ENCODE results near the gene NOTUM. TPM values are rescaled to one million over a fixed set of nuclear protein-coding genes. Genes with fewer than 3 reads are reported as not detected.

NOTUM gene
- polyA plus RNA-seq, 3 donors: 2.1 to 4.3 (median 2.4) TPM

DNA sequence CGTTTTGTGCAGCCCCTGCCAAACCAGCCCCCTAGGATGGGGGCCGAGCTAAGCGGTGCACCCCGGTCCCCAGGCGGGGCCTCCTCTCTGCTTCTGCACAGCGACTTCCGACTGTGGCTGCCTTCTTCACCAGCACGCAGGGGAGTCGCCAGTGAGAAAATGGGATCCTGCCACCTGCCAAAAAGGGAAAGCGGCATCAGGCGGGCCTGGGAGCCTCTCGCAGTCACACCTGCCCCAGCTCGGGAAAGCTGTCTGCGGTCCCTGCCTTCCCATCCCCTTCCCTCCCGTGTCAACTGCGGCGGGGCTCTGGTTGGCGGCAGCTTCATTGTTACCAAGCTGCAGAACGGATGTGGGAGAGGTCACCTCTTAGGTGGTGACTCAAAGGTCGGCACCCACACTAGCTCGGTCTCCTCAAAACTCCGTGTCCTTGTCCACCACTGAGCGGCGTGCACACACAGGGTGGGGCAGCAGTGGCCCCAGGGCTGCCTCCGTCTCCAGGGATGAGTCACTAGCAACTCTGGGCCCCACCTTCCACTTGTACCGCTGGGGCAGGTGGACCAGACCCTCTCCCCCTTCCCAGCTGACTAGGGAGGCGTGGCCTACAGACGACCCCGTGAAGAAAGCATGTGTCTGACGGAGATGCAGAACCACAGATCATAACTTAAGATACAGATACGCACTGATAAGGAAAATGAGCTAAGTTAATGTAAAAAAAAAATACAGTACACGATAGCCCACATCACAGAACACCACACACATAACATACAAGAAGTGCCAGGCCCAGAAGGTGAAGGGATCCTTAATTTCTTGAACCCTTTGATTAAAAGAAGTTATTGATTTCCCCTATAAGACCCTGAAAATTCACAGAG is 48.3 kb downstream of the NOTUM start:
- no peak for DNase-seq

DNA sequence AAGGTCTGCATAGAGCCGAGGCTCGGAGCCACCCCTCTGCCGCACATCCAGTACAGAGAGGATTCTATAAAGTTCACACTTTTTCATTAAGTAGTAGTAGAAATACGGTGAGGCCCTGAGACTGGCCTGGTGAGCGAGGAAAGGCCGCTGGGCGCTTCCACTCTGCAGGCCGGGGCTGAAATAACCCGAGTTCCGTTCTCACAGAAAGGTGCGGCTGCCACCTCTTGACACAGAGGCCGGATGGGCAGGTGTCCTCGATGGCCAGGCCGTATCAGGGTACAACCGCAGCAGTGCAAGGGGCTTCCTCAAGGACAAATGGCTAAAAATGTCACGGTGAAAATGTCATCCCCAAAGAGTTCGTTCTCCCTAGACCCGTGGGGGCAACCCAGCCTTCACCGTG is 49.0 kb downstream of the NOTUM start:
- no peak for DNase-seq

DNA sequence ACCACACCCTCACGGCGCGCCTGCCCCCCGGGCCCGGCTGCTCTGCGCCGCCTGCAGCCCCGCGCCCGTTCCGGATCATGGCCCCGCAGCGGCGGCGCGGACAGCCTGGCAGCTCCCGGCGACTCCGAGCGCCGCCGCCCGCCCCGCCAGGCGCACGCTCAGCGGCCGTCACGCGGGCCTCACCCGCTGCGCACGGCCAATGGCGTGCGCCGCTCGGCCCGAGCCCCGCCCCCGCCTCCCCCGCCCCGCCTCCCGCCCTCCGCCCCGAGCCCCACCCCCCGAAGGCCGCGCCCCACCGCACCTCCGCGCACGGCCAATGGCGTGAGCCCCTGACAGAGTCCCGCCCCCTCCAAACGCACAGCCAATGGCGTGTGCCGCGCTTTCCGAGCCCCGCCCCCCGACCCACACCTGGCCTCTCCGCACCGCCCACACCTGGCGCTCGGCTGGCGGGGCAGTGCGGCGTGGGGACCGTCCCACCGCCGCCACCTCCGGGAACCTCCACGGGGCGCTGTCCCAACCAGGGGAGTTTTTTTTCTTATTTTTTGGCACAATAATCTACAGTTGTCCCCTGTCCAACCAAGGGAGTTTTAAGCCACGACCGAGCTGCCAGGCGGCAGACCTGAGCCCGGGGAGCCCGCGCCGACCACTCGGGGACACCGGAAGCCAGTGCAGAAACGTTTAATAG is 49.6 kb downstream of the NOTUM start, which contains the start of gene PCYT2:
TSS of gene PCYT2 (minus strand) at position 123 of the 685 bp plus-strand sequence. CDS start at position 79, 44 bp downstream.
- peak; percentile 85 for DNase-seq

DNA sequence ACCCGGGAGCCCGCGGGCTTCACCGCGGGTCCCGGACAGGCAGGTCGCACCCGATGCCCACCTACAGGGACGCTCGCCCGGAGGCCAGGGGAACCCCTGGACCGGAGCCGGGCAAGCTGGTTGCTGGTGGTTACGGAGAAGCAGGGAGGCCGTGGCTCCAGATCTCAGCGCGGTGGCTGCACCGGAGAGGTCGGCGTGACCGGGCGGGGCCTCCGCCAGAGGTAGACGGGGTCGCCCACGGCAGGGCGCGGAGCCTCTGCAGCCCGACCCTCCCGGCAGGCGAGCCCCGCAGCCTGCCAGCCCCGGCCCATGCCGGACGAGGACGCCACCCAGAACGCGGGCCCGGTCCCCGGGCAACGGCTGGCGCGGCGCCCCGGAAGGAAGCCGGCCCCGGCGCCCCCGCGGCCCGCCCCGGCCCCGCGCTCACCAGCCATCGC is 50.1 kb downstream of the NOTUM start:
- no peak for DNase-seq

DNA sequence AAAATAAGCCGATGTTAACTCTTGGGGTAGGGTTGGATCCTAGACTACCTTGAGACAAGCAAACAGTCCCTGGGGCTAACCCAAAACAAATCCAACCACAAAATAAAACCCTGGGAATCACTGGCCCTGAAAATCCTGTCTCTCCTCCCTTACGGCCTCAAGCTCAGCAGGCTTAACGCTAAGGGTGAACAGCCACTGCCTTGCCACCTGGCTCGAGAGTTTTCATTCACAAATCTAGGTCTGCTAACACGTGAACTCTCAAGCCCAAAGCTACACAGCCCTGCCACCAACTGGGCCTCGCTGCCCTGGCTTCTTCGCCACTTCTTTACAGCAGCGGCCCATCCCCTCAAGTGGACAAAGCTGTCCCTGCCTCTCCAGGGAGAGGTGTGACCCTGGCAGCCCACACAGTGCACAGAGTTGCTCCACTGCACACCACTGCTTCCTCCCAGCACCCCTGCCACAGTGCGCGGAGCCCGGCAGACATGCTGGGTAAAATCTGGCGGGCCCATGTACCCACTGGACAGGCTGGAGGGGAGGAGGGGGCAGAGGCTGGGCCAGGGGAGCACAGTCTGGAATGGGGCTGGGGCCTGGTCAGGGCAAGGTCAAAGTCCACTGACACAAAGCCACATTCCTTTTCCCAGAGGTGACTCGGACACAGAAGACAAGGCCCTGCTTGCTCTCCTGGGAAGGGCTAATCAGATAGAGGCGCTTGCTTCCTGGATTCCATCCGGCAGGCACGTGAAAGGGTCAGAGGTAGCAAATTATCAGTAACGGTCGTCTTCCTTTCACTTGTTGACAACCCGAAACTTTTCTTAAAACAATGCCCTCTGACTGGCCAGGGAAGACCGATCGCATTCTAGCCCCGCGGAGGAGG is 50.8 kb downstream of the NOTUM start:
- DNase-seq: no peak

DNA sequence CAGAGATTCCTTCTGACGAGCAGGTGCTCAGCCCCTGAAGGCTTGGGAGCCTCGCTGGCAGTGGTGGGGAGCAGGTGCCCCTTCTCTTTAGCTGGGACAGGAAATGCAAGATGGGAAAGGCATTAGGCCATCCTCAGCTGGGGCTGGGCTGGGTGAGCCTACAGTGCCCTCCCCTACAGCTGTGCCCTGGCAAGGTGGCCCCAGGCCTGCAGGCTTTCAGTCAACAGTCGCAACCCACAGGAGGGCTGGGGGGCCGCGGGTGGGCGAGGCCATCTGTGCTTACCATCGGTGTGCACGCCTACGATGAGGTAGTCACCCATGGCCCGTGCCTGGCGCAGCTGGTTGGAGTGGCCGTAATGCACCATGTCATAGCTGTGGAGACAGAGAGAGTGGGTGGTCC is 51.8 kb downstream of the NOTUM start:
- DNase-seq: no peak

DNA sequence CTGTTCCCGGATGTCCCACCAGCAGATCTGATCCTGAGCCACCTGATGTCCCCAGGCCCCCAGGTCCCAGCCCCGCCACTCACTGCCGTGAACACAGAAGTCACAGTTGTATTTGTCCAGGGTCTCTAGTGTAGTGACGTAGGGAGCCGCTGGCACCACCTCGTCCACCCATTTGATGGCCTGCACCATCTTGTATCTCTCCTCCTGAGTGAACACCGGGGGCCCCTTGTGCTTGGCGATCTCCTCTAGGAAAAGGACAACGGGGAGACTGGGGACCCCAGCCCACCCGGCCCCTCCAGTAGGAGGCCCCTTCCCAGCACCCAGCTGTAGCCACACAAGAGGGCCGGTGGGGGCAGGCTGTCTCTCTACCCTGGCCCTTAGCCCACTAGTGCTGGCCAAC is 52.2 kb downstream of the NOTUM start:
- DNase-seq: no peak

DNA sequence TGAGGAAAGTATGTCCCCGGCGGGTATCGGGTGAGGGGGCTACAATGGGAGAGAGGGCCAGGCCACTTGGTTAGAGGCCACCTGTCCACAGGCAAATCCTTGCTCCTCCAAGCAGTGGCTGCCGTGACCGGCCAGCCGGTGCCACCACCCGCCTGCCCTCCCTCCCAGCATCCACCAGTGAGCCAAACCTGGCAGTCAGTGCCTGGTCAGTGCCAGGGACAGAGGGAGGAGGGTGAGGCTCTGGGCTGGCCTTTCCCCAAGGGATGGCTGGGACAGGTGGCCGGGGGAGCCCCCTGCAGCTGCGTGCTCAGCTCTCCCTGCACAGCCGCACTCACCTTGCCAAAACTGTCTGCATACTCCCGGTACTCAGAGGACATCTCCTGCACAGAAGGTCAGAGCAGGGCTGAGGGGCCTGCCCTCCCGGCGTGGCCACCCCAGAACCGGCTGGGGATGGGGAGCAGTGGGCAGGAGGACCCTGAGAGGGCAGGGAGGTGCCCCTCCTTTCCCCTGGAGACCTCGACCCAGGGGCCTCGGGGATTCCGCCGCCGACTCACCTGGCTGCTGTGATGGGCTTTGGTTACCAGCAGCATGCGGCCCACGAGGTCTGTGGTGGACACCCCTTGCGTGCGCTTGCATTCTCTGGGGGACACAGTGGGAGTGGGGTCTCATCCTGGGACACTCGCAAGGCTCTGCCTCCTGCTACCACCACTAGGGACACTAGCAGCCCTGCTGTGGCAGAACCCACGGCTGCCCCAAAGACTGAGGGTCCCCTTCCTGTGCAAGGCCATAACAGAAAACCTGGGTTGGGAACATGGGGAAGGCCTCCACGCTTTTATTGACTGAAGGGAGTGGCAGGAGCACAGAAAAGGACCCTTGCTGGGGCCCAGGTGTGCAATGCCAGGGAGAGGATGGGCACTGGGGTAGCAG is 53.5 kb downstream of the NOTUM start:
- no peak for DNase-seq

DNA sequence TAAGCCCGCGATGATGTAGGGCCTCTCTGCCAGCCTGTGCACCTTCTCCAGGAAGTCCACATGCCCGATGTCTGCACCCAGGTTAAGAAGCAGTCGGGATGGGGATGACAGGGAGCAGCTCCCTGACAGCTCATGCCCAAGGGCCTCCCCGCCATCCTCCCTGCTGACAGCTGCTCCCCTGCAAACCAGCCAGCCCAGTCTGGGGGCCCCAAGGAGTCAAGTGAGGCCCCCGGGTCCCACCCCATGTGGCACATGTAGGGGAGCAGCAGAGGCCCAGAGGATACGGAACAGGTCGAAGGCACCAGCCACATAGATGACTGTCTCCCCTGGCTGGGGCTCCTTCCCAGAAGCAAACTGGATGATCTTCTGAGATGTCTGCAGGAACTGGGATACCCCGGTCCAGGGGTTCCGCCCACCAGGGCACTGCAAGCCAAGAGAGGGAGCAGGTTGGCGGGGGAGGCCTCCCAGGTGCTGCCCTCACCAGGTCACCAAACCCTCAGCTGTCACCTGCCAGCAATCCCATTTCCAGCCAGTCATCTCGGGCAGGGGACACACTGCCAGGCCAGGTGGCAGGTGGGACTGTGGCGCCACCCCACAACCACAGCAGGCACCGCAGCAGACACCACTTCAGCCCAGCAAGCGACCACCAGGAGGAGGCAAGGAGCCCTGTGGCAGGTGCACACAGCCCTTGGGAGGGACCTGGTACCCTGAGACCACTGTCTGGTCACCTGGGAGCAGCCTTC is 54.3 kb downstream of the NOTUM start:
- DNase-seq: no peak

DNA sequence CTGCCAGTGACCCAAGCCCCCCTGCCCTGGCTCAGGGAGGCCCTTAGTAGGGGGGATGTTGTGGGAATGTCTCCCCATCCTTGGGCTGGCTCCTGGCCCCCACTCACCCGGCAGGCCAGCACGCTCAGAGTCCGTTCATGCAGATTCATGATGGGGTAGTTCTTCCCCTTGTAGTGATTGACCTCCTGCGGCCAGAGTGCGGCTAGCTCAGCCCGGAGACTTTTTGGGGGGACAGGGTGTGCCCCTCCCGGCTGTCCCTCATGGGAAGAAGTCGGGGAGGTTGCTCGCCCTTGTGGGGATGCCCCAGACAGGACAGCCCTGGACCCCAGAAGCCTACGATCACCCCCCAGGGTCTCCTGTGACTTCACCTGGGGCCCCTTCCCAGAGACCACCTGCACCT is 55.0 kb downstream of the NOTUM start:
- DNase-seq: no peak

DNA sequence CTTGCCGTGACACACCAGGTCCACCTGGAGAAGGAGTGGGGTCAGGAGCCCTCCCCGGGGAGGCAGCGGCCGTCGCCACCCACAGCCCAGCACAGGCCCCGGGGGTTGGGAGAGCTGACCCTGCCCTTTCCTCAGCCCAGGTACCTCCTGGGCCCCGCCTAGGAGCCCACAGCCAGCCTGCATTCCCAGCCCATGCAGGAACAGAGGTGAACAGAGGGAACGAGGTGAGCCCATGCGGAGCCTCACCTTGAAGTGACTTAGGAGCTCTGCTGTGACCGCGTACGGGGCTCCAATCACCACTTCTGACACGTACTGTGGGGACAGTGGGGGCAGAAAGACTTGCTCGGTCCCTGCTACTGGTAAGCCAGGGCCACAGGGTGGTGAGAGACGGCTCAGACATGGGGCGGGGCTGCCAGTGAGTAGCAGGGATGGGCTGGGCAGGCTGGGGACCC is 55.5 kb downstream of the NOTUM start:
- no peak for DNase-seq

DNA sequence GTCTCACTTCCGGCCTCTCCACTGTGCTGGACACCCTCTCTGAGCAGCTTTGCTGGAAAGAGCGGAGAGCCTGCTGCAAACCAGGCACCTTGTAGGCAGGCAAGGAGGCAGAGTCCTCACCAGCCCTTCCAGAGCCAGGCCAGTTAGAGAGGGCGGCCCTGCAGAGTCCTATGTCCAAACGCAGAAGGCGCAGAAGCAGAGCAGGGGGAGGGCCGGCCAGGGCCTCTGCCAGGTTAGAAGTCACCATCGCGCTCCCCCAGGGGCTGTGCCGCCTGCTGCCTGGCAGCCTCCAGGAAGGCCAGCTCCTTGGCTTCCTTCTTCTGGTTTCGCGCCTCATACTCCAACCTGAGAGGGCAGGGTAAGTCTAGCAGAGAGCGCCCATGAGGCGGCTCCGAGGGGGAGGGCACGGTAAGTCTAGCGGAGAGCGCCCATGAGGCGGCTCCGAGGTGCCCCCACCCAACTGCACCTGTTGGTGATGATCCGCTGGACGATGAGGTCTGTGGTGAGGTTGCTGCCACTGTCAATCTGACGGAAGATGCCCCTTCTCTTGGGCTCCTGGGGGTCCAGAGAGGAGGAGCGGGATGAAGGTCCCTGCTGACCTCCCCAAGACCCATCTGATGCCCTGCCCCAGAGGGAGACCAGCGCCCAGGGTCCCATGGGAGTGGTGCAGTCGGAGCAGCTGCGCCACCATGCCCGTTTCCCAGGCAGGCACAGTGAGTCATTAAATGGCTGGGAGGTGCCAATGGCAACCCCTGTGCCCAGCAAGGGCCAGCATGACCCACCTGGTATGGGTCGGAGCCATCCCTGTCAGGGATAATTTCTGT is 56.2 kb downstream of the NOTUM start:
- no peak for DNase-seq

DNA sequence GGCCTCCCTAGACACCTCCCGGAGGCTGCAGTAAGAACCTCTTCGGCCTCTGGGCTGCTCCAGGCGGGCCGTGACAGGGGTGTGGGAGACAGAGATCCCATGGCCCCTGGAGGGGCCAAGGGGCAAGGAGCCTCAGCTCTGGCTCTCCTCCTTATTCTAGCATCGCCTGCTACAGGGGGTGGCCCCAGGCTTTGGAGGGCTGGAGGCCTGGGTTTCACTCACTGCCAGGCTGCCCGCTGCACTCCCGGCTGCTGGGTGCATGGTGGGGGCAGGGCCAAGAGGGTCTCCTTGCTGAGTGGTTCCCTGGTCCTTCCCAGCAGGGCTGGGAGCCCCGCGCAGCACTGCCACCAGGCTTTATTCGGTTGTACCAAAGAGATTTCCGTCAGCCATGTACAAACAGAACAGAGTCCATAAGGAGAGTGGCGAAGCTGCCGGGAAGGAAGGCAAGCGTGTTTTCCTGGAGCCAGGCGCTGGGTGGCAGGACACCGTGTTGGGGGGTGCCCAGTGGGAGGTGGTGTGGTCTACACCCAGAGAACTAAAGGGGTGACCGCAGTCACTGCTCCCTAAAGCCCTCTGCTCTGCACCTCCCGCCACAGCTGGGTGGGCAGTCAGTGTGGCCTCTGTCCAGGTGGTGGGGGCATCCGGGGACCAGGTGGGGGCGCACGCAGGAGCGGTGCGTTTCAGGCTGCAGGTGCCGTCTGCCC is 56.9 kb downstream of the NOTUM start:
- no peak for DNase-seq

DNA sequence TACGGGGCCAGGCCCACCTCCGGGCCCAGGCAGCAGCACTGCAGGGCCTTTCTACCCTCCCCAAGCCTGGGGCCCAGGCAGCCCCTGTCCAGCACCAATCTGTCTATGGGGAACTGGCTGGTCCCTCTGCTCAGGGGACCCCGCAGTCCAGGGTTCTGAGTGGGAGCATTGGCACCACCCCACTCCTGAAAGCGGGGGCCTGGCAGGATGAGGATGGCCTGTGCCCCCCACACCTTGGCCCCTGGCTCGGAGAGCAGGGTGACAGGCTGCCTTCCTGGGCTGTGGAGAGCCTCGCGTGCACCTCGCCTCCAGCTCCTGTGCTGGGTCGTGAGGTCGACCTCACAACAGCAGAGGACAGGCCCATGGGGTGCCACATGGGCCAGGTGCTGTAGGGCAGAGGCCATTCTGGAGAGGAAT is 57.6 kb downstream of the NOTUM start:
- DNase-seq: no peak

DNA sequence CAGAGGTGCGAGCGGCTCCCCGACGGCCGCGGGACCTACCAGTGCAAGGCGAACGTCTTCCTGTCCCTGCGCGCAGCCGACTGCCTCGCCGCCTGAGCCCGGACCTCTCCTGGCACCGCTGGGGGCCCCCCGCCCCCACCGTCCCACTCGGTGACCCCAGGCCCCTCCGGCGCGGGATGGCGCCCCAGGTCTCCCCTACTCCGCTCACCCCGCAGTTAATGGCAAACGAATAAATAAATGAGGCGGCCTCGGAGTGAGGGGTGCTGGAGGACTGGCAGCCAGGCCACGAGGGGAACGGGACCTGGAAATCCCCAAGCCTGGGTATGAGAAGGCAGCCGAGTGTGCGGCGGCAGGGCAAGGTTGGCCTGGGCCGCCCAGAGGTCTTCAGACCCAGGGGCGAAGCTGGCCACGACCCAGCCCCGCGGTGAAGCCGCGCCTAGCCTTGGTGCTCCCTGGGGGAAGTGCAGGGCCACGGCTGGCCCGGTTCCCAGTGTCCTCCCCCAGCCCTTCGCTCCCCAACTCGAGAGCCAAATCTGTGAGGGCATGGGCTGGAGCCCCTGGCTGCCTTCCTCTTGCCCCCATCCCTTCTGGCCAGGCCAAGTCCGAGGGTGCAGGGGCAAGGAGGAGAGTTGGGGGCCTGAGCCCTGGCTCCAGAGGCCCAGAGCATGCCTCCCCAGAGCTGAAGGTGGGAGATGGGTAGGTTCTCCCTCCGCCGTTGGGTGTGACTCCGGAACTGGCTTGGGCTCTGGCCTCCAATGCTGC is 58.2 kb downstream of the NOTUM start:
- no peak for DNase-seq
